HEK293T (cell line): ENCODE data around the gene CFAP54.

Experiments
- NFRKB ChIP-seq: fragments of 450-650 bp; IDR thresholded peaks from 2 replicates; pipeline ENCODE4 v1.6.1; 2016; ENCODE audit warnings: mild to moderate bottlenecking, moderate library complexity
- PKNOX1 ChIP-seq: fragments of 450-650 bp; IDR thresholded peaks from 2 replicates; pipeline ENCODE4 v1.6.1; 2016

GRCh38 chr12:96880220-96880619 lies 390.8 kb downstream of the CFAP54 start:
- TF ChIP-seq PKNOX1 = no peak
- no peak for TF ChIP-seq NFRKB
